Measurements from ENCODE around the gene MCC.

Gene MCC

DNA sequence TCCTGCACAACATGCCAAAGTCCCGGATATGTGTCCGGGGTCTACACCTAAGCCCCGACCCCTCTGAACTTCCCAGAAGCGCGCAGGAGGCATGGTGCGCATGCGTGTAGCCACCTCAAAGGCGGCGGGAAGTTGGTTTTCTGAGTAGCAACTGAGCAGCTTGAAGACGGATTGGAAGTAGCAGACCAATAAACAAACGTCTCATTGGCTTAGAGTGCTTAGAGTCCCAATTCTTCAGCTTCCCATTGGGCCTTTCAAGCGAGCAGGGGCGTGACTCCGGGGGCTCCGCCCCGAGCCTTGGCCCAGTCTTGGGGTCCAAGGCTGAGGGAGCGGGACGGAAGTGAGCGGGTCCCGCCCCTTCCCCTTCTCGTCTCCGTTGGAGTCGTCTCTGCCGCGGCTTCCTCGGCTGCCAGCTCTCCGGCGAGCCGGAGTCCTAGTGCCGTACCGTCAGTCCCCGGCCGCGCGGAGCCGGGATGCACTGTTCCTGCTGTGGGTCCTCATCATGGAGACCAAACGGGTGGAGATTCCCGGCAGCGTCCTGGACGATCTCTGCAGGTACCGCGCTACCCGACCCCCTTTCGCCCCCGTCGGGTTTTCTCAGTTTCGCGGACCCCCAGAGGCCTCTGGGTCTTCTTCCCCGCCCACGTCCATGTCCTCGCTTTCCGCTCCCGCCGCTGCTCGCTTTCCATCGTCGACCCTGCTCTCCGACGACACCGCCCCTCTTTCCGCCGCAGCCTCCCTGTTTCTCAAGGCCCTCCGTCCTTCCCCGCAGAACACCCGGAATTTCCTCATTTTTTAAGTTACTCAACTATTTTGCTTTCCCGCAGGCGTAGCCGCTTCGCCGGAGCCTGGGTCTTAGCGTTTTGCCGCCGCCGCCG lies 511.6 kb downstream of the MCC start, which contains the start of gene DCP2 (continued):
- TF ChIP-seq, protein P1, sequence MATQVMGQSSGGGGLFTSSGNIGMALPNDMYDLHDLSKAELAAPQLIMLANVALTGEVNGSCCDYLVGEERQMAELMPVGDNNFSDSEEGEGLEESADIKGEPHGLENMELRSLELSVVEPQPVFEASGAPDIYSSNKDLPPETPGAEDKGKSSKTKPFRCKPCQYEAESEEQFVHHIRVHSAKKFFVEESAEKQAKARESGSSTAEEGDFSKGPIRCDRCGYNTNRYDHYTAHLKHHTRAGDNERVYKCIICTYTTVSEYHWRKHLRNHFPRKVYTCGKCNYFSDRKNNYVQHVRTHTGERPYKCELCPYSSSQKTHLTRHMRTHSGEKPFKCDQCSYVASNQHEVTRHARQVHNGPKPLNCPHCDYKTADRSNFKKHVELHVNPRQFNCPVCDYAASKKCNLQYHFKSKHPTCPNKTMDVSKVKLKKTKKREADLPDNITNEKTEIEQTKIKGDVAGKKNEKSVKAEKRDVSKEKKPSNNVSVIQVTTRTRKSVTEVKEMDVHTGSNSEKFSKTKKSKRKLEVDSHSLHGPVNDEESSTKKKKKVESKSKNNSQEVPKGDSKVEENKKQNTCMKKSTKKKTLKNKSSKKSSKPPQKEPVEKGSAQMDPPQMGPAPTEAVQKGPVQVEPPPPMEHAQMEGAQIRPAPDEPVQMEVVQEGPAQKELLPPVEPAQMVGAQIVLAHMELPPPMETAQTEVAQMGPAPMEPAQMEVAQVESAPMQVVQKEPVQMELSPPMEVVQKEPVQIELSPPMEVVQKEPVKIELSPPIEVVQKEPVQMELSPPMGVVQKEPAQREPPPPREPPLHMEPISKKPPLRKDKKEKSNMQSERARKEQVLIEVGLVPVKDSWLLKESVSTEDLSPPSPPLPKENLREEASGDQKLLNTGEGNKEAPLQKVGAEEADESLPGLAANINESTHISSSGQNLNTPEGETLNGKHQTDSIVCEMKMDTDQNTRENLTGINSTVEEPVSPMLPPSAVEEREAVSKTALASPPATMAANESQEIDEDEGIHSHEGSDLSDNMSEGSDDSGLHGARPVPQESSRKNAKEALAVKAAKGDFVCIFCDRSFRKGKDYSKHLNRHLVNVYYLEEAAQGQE (tag by site-specific recombination; IDR thresholded peaks at IDR 0.05): no peak
- TF ChIP-seq WT1 (tag by site-specific recombination; IDR thresholded peaks at IDR 0.05) (0 out of 2 replicates have a peak, but pooled peaks have one; percentile 44), ZBTB7A (tag by site-specific recombination; IDR thresholded peaks at IDR 0.05; ENCODE audit: low read depth) (peak; percentile 87; the same call in 1 of the 2 replicates), ZBTB48 (tag by site-specific recombination; IDR thresholded peaks at IDR 0.05) (peak; percentile 60; the same call in 1 of the 2 replicates), ZNF335 (tag by site-specific recombination; conservative IDR thresholded peaks at IDR 0.05) (peak; percentile 99), EGR2 (tag by site-specific recombination; IDR thresholded peaks at IDR 0.05; ENCODE audit: low read depth) (peak; percentile 80), ZNF366 (tag by site-specific recombination; conservative IDR thresholded peaks at IDR 0.05) (peak; percentile 61), ZNF629 (tag by site-specific recombination; IDR thresholded peaks at IDR 0.05) (peak; percentile 65), ZSCAN30 (tag by site-specific recombination; IDR thresholded peaks at IDR 0.05) (peak; percentile 86), ZNF2 (tag by site-specific recombination; IDR thresholded peaks at IDR 0.05) (peak; percentile 70; the same call in 1 of the 2 replicates), ZNF837 (tag by site-specific recombination; IDR thresholded peaks at IDR 0.05) (no peak), BCL11A (tag by site-specific recombination; IDR thresholded peaks at IDR 0.05; ENCODE audit: low read depth) (no peak), YY1 (tag by site-specific recombination; IDR thresholded peaks at IDR 0.05) (peak; percentile 65; the same call in 1 of the 2 replicates), ZNF621 (tag by site-specific recombination; IDR thresholded peaks at IDR 0.05) (no peak), ZNF707 (tag by site-specific recombination; IDR thresholded peaks at IDR 0.05) (no peak), ZNF416 (tag by site-specific recombination; IDR thresholded peaks at IDR 0.05) (no peak), BCL11B (tag by site-specific recombination; IDR thresholded peaks at IDR 0.05; ENCODE audit: low read depth) (0 out of 2 replicates have a peak, but pooled peaks have one; percentile 37), ZNF394 (tag by site-specific recombination; IDR thresholded peaks at IDR 0.05; ENCODE audit: borderline replicate concordance) (peak; percentile 45; the same call in 1 of the 2 replicates), GFI1B (tag by site-specific recombination; IDR thresholded peaks at IDR 0.05) (peak; percentile 11; the same call in 1 of the 2 replicates), ZNF133 (tag by site-specific recombination; IDR thresholded peaks at IDR 0.05) (no peak), ZNF239 (tag by site-specific recombination; IDR thresholded peaks at IDR 0.05) (no peak; the same call in 1 of the 2 replicates), ZBTB17 (tag by site-specific recombination; IDR thresholded peaks at IDR 0.05) (peak; percentile 70), ZBTB20 (tag by site-specific recombination; IDR thresholded peaks at IDR 0.05) (peak; percentile 48; the same call in 1 of the 2 replicates), ZFP37 (tag by site-specific recombination; IDR thresholded peaks at IDR 0.05) (no peak; the same call in 1 of the 2 replicates), ZNF175 (tag by site-specific recombination; IDR thresholded peaks at IDR 0.05) (no peak), KLF1 (tag by site-specific recombination; IDR thresholded peaks at IDR 0.05) (peak; percentile 29; the same call in 1 of the 2 replicates)
- TF ChIP-seq, protein P2, sequence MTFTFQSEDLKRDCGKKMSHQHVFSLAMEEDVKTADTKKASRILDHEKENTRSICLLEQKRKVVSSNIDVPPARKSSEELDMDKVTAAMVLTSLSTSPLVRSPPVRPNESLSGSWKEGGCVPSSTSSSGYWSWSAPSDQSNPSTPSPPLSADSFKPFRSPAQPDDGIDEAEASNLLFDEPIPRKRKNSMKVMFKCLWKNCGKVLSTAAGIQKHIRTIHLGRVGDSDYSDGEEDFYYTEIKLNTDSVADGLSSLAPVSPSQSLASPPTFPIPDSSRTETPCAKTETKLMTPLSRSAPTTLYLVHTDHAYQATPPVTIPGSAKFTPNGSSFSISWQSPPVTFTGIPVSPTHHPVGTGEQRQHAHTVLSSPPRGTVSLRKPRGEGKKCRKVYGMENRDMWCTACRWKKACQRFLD (tag by site-specific recombination; IDR thresholded peaks at IDR 0.05): no peak
- TF ChIP-seq, protein P3, sequence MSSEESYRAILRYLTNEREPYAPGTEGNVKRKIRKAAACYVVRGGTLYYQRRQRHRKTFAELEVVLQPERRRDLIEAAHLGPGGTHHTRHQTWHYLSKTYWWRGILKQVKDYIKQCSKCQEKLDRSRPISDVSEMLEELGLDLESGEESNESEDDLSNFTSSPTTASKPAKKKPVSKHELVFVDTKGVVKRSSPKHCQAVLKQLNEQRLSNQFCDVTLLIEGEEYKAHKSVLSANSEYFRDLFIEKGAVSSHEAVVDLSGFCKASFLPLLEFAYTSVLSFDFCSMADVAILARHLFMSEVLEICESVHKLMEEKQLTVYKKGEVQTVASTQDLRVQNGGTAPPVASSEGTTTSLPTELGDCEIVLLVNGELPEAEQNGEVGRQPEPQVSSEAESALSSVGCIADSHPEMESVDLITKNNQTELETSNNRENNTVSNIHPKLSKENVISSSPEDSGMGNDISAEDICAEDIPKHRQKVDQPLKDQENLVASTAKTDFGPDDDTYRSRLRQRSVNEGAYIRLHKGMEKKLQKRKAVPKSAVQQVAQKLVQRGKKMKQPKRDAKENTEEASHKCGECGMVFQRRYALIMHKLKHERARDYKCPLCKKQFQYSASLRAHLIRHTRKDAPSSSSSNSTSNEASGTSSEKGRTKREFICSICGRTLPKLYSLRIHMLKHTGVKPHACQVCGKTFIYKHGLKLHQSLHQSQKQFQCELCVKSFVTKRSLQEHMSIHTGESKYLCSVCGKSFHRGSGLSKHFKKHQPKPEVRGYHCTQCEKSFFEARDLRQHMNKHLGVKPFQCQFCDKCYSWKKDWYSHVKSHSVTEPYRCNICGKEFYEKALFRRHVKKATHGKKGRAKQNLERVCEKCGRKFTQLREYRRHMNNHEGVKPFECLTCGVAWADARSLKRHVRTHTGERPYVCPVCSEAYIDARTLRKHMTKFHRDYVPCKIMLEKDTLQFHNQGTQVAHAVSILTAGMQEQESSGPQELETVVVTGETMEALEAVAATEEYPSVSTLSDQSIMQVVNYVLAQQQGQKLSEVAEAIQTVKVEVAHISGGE (tag by site-specific recombination; conservative IDR thresholded peaks at IDR 0.05; ENCODE audit: low read depth): peak; percentile 80
- TF ChIP-seq, protein P4, sequence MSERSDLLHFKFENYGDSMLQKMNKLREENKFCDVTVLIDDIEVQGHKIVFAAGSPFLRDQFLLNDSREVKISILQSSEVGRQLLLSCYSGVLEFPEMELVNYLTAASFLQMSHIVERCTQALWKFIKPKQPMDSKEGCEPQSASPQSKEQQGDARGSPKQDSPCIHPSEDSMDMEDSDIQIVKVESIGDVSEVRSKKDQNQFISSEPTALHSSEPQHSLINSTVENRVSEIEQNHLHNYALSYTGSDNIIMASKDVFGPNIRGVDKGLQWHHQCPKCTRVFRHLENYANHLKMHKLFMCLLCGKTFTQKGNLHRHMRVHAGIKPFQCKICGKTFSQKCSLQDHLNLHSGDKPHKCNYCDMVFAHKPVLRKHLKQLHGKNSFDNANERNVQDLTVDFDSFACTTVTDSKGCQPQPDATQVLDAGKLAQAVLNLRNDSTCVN (tag by site-specific recombination; optimal IDR thresholded peaks at IDR 0.05): peak; percentile 70
